ENCODE results near the gene PLD4. TPM values are rescaled to one million over a fixed set of nuclear protein-coding genes. Genes with fewer than 3 reads are reported as not detected.

The PLD4 gene
- total and polyA plus RNA-seq, 7 donors: 0.04 to 0.25 TPM; not detected in 5

GRCh38 chr14:104968541-104969401 lies 44.1 kb downstream of the PLD4 start:
- 55 to 64% (median 63%) methylated on average over 21 of the region's 21 CpGs for WGBS, 3 donors
- no peak for TF ChIP-seq CTCF (IDR thresholded peaks at IDR 0.05)
- no peaks in the 10 kb centered on the region for H3K36me3 ChIP-seq (ENCODE audit: insufficient read depth in 1 of 2, low read depth in 1 of 2)
- no peak overlapping the region for H3K27ac ChIP-seq
- peaks cover 0 to 45% (median 11%) of the 10 kb centered on the region in 3 donors for H3K27me3 ChIP-seq (ENCODE audit: insufficient read depth in 3 of 3, low read length in 2 of 3)
- DNase-seq (peak; percentile 47 to 59), ATAC-seq (no peak)
- intact Hi-C loops (cut with DNase I): no loop called here
- H3K4me1 ChIP-seq: peaks cover 16% of the 10 kb centered on the region
- H3K4me3 ChIP-seq: peak overlapping the region; percentile 42
- no peaks in the 10 kb centered on the region for H3K9me3 ChIP-seq

GRCh38 chr14:104969741-104970230 lies 45.1 kb downstream of the PLD4 start:
- H3K27me3 ChIP-seq (ENCODE audit: insufficient read depth in 3 of 3, low read length in 2 of 3): peaks cover 0 to 45% (median 11%) of the 10 kb centered on the region in 3 donors
- no peak for TF ChIP-seq CTCF (IDR thresholded peaks at IDR 0.05)
- H3K27ac ChIP-seq: no peak overlapping the region
- DNase-seq: peak in 1 of 2 donors; percentile 52
- H3K4me1 ChIP-seq: peaks cover 16% of the 10 kb centered on the region
- WGBS, 3 donors: 90 to 93% (median 93%) methylated on average over 10 of the region's 10 CpGs
- no peaks in the 10 kb centered on the region for H3K9me3 ChIP-seq
- intact Hi-C loops (cut with DNase I): no loop called here
- no peak for ATAC-seq
- H3K4me3 ChIP-seq: peak overlapping the region; percentile 18
- H3K36me3 ChIP-seq (ENCODE audit: insufficient read depth in 1 of 2, low read depth in 1 of 2): no peaks in the 10 kb centered on the region

- H3K4me3 ChIP-seq: peak overlapping the region; percentile 18
- ATAC-seq: peak in 2 of 4 donors; percentile 32 to 39
- no peak for TF ChIP-seq CTCF (IDR thresholded peaks at IDR 0.05)
- peak overlapping the region; percentile 1 for H3K27ac ChIP-seq
- intact Hi-C loops (cut with DNase I): no loop called here
- H3K9me3 ChIP-seq: no peaks in the 10 kb centered on the region
- WGBS, 3 donors: 52 to 75% (median 57%) methylated on average over 17 to 19 of the region's 19 CpGs
- H3K27me3 ChIP-seq (ENCODE audit: insufficient read depth in 3 of 3, low read length in 2 of 3): peaks cover 0 to 45% (median 11%) of the 10 kb centered on the region in 3 donors
- DNase-seq: peak; percentile 85 to 89
- peaks cover 16% of the 10 kb centered on the region for H3K4me1 ChIP-seq
- no peaks in the 10 kb centered on the region for H3K36me3 ChIP-seq (ENCODE audit: insufficient read depth in 1 of 2, low read depth in 1 of 2)
Observed at GRCh38 chr14:104970231-104971068, 45.8 kb downstream of the PLD4 start.

- no peak overlapping the region for H3K4me3 ChIP-seq
- WGBS, 3 donors: 90 to 92% (median 90%) methylated on average over 12 of the region's 12 CpGs
- H3K27ac ChIP-seq: no peak overlapping the region
- intact Hi-C loops (cut with DNase I): no loop called here
- no peaks in the 10 kb centered on the region for H3K9me3 ChIP-seq
- TF ChIP-seq CTCF (IDR thresholded peaks at IDR 0.05): no peak
- peaks cover 23% of the 10 kb centered on the region for H3K4me1 ChIP-seq
- ATAC-seq (no peak), DNase-seq (peak in 1 of 2 donors; percentile 44)
- no peaks in the 10 kb centered on the region for H3K36me3 ChIP-seq (ENCODE audit: insufficient read depth in 1 of 2, low read depth in 1 of 2)
- peaks cover 0 to 42% (median 10%) of the 10 kb centered on the region in 3 donors for H3K27me3 ChIP-seq (ENCODE audit: insufficient read depth in 3 of 3, low read length in 2 of 3)
Observed at GRCh38 chr14:104971447-104972240, 47.0 kb downstream of the PLD4 start.

Measured in psoas muscle (tissue), 8 donors.